ENCODE measurements around the gene SEC23B. TPM values are rescaled to one million over a fixed set of nuclear protein-coding genes. Genes with fewer than 3 reads are reported as not detected.

SEC23B gene
- total RNA-seq, 1 experiment from 2014 or later, result 85.8 TPM

DNA sequence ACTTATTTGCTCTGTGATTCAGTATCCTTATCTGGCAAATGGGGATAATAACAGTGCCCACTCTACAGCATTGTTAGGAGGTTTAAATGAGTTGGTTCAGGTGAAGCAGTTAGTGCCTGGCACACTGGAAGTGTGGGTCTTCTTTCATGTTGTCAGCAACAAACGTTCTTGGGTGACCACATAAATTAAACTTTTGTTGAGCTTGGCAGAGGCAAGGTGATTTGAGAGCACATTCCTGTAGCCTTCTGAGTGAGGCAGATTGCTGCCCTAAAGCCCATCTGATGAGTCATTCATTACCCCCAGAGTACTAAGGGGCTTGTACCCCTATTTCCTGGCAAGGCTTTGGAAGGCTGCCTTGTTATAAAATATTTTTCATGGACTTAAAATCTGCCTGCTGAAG is 25.8 kb downstream of the SEC23B start:
- H3K27me3 ChIP-seq (ENCODE audit: insufficient read depth, low read length), result no peaks in the 10 kb centered on the region
- CTCF ChIA-PET, result no interaction called here
- H3K79me2 ChIP-seq (ENCODE audit: insufficient read depth, low read length), result no peaks in the 10 kb centered on the region
- peaks cover 32 to 63% of the 10 kb centered on the region in 2 experiments for H3K36me3 ChIP-seq (ENCODE audit: control insufficient read depth in 1 of 2, insufficient read depth in 2 of 2, low read length in 2 of 2)
- no peak overlapping the region for H3K9ac ChIP-seq (ENCODE audit: low read length)
- H3K9me3 ChIP-seq (ENCODE audit: control insufficient read depth in 1 of 2, insufficient read depth in 1 of 2, low read depth in 1 of 2, low read length in 2 of 2), result no peaks in the 10 kb centered on the region
- no peaks in the 10 kb centered on the region for H4K20me1 ChIP-seq (ENCODE audit: insufficient read depth)
- H2AFZ ChIP-seq (ENCODE audit: low read depth, low read length, poor library complexity, severe bottlenecking), result no peak overlapping the region
- no peak overlapping the region for H3K4me3 ChIP-seq (replicated peaks in 1 of 2; ENCODE audit: low read depth in 1 of 2, low read length in 2 of 2)
- no peaks in the 10 kb centered on the region for H3K9me2 ChIP-seq (ENCODE audit: insufficient read depth)
- ATAC-seq (no peak), DNase-seq (ENCODE audit: low read depth, low spot score) (no peak)
- RAD21 ChIA-PET (ENCODE audit: low non-redundant PET in 1 of 2, low total read pairs in 2 of 2, uncharacterized antibody in 2 of 2, unreplicated experiment in 2 of 2), result no interaction called here
- no peak overlapping the region for H3K4me2 ChIP-seq (ENCODE audit: low read length)
- no peak for TF ChIP-seq TCF7L2 (IDR thresholded peaks at IDR 0.05; ENCODE audit: borderline replicate concordance, extremely low read depth, insufficient read depth, insufficient read length)
- no peak for TF ChIP-seq EGR1 (IDR thresholded peaks at IDR 0.05; ENCODE audit: low read depth)
- TF ChIP-seq ELF1 (IDR thresholded peaks at IDR 0.05; ENCODE audit: borderline replicate concordance, low read depth), result no peak
- TF ChIP-seq, protein P1, sequence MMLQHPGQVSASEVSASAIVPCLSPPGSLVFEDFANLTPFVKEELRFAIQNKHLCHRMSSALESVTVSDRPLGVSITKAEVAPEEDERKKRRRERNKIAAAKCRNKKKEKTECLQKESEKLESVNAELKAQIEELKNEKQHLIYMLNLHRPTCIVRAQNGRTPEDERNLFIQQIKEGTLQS (IDR thresholded peaks at IDR 0.05), result no peak
- TF ChIP-seq POLR2AphosphoS5 (IDR thresholded peaks at IDR 0.05; ENCODE audit: low read depth, low read length), result no peak
- TF ChIP-seq JUND (IDR thresholded peaks at IDR 0.05), result no peak
- no peak for TF ChIP-seq RAD21 (IDR thresholded peaks at IDR 0.05; ENCODE audit: low read depth)
- POLR2A ChIA-PET, result no interaction called here
- no TSS peak for BruUV-seq (replicated peaks)
- intact Hi-C loops (cut with micrococcal nuclease), result no loop called here
- H3K27ac ChIP-seq (ENCODE audit: low read depth, low read length), result no peak overlapping the region
- no peaks in the 10 kb centered on the region for H3K4me1 ChIP-seq (ENCODE audit: control insufficient read depth in 1 of 2, insufficient read depth in 2 of 2, low read length in 2 of 2)

DNA sequence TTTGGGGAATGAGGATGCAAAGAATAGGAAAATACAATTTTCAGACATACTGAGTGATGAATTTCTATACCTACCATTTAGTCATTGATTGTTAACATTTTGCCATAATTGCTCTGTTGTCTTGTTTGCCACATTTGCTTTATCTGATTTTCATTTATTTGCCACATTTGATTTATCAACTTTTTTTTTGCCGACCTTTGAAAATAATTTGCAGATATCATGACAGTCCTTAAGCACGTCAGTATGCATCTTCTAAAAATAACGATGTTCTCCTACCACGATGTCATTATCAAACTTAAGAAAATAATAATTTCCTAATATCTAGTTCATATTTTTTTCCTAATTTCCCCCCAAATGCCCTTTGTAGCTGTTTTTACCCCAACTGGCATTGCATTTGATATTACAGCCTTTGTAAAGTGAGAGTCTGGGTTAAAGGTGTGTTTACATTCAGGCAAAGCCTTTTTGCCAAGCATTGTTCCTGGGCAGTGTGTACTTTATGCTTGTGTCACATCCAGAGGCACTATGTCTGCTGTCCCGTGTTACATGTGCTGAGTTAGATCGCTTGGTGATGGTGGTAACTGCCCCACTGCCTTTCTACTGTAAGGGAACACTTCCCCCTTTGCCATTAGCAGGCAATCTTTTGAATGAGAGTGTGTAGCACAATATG is 26.4 kb downstream of the SEC23B start:
- Histone ChIP-seq H3K27ac (ENCODE audit: low read depth, low read length) (no peak overlapping the region), H3K36me3 (ENCODE audit: control insufficient read depth in 1 of 2, insufficient read depth in 2 of 2, low read length in 2 of 2) (peaks cover 29 to 60% of the 10 kb centered on the region in 2 experiments), H3K4me1 (ENCODE audit: control insufficient read depth in 1 of 2, insufficient read depth in 2 of 2, low read length in 2 of 2) (no peaks in the 10 kb centered on the region), H3K79me2 (ENCODE audit: insufficient read depth, low read length) (no peaks in the 10 kb centered on the region), H3K9me2 (ENCODE audit: insufficient read depth) (no peaks in the 10 kb centered on the region), H4K20me1 (ENCODE audit: insufficient read depth) (no peaks in the 10 kb centered on the region), H3K4me3 (replicated peaks in 1 of 2; ENCODE audit: low read depth in 1 of 2, low read length in 2 of 2) (no peak overlapping the region), H3K4me2 (ENCODE audit: low read length) (no peak overlapping the region), H2AFZ (ENCODE audit: low read depth, low read length, poor library complexity, severe bottlenecking) (no peak overlapping the region), H3K9ac (ENCODE audit: low read length) (no peak overlapping the region), H3K9me3 (ENCODE audit: control insufficient read depth in 1 of 2, insufficient read depth in 1 of 2, low read depth in 1 of 2, low read length in 2 of 2) (no peaks in the 10 kb centered on the region), H3K27me3 (ENCODE audit: insufficient read depth, low read length) (no peaks in the 10 kb centered on the region)
- CTCF ChIA-PET, result no interaction called here
- POLR2A ChIA-PET, result no interaction called here
- BruUV-seq (replicated peaks), result no TSS peak
- intact Hi-C loops (cut with micrococcal nuclease), result no loop called here
- no peak for TF ChIP-seq EZH2phosphoT487 (IDR thresholded peaks at IDR 0.05; ENCODE audit: borderline replicate concordance)
- TF ChIP-seq, protein P2, sequence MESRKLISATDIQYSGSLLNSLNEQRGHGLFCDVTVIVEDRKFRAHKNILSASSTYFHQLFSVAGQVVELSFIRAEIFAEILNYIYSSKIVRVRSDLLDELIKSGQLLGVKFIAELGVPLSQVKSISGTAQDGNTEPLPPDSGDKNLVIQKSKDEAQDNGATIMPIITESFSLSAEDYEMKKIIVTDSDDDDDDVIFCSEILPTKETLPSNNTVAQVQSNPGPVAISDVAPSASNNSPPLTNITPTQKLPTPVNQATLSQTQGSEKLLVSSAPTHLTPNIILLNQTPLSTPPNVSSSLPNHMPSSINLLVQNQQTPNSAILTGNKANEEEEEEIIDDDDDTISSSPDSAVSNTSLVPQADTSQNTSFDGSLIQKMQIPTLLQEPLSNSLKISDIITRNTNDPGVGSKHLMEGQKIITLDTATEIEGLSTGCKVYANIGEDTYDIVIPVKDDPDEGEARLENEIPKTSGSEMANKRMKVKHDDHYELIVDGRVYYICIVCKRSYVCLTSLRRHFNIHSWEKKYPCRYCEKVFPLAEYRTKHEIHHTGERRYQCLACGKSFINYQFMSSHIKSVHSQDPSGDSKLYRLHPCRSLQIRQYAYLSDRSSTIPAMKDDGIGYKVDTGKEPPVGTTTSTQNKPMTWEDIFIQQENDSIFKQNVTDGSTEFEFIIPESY (IDR thresholded peaks at IDR 0.05; ENCODE audit: extremely low read depth, insufficient replicate concordance, low read length), result no peak
- TF ChIP-seq FOSL1 (IDR thresholded peaks at IDR 0.05; ENCODE audit: low read depth), result no peak
- TF ChIP-seq TCF7L2 (IDR thresholded peaks at IDR 0.05; ENCODE audit: borderline replicate concordance, extremely low read depth, insufficient read depth, insufficient read length), result no peak
- TF ChIP-seq JUND (IDR thresholded peaks at IDR 0.05), result no peak
- ATAC-seq (no peak), DNase-seq (ENCODE audit: low read depth, low spot score) (no peak)
- RAD21 ChIA-PET (ENCODE audit: low non-redundant PET in 1 of 2, low total read pairs in 2 of 2, uncharacterized antibody in 2 of 2, unreplicated experiment in 2 of 2), result no interaction called here
